OCI-LY1 (cell line): Measurements from ENCODE around the gene AHDC1.

ENCODE experiments used
- H2AFZ ChIP-seq: fragments of 200-600 bp; sonication (generic), shearing (Covaris generic); 2 replicates; pipeline ENCODE4 v1.6.0; 2014; ENCODE audit warnings: antibody characterized with exemption, mild to moderate bottlenecking, low read length
- H3F3A ChIP-seq: fragments of 200-600 bp; sonication (generic), shearing (Covaris generic); 2 replicates; pipeline ENCODE4 v1.6.0; 2014; ENCODE audit warnings: mild to moderate bottlenecking, antibody characterized with exemption, low read length, moderate library complexity; ENCODE audit not compliant: insufficient read depth
- H3K27ac ChIP-seq: fragments of 200-600 bp; sonication (generic); 2 replicates; pipeline ENCODE4 v1.5.1; 2014; ENCODE audit warnings: low read length, mixed run types, mild to moderate bottlenecking, low read depth; ENCODE audit not compliant: poor library complexity, severe bottlenecking
- H3K27me3 ChIP-seq: fragments of 200-600 bp; sonication (generic); 2 replicates; pipeline ENCODE4 v1.6.0; 2014; ENCODE audit warnings: antibody characterized with exemption, mild to moderate bottlenecking, low read length, moderate library complexity; ENCODE audit not compliant: insufficient read depth
- H3K36me3 ChIP-seq: fragments of 200-600 bp; sonication (generic); 2 replicates; pipeline ENCODE4 v1.6.1; 2014; ENCODE audit warnings: mild to moderate bottlenecking, antibody characterized with exemption, low read length, moderate library complexity, mixed read lengths; ENCODE audit not compliant: insufficient read depth
- H3K4me1 ChIP-seq: fragments of 200-600 bp; sonication (generic); 2 replicates; pipeline ENCODE4 v1.5.1; 2014; ENCODE audit warnings: mild to moderate bottlenecking, low read length, moderate library complexity; ENCODE audit not compliant: insufficient read depth, severe bottlenecking
- H3K4me2 ChIP-seq: fragments of 200-600 bp; sonication (generic), shearing (Covaris generic); 2 replicates; pipeline ENCODE4 v1.6.1; 2014; ENCODE audit warnings: low read length
- H3K4me3 ChIP-seq: fragments of 200-600 bp; sonication (generic); 2 replicates; pipeline ENCODE4 v1.5.1; 2014; ENCODE audit warnings: low read length, low read depth, mild to moderate bottlenecking, mixed read lengths; ENCODE audit not compliant: poor library complexity, severe bottlenecking
- H3K79me2 ChIP-seq: fragments of 200-600 bp; shearing (Covaris generic); 2 replicates; pipeline ENCODE4 v1.6.1; 2016; ENCODE audit warnings: mixed run types, low read length, mixed read lengths; ENCODE audit not compliant: insufficient read depth
- H3K9ac ChIP-seq: fragments of 200-600 bp; sonication (generic), shearing (Covaris generic); 2 replicates; pipeline ENCODE4 v1.6.1; 2014; ENCODE audit warnings: mild to moderate bottlenecking, low read length, mixed read lengths
- H3K9me2 ChIP-seq: fragments of 200-600 bp; sonication (generic), shearing (Covaris generic); 2 replicates; pipeline ENCODE4 v1.6.1; 2014; ENCODE audit warnings: low read depth, mild to moderate bottlenecking, low read length, mixed read lengths
- H3K9me3 ChIP-seq: fragments of 200-600 bp; shearing (Covaris generic); 2 replicates; pipeline ENCODE4 v1.6.1; 2014; ENCODE audit warnings: low read length, mixed read lengths
- H4K20me1 ChIP-seq: fragments of 200-600 bp; sonication (generic), shearing (Covaris generic); 2 replicates; pipeline ENCODE4 v1.6.0; 2016; ENCODE audit warnings: mild to moderate bottlenecking, low read length; ENCODE audit not compliant: insufficient read depth
- EZH2 ChIP-seq: fragments of 200-600 bp; sonication (generic), shearing (Covaris generic); IDR thresholded peaks from 2 replicates; pipeline ENCODE4 v1.8.0; 2017; ENCODE audit warnings: borderline replicate concordance, mixed run types, mild to moderate bottlenecking, antibody characterized with exemption, low read length, moderate library complexity, mixed read lengths
- TF ChIP-seq, protein P1 (sequence below): fragments of 200-600 bp; sonication (generic), shearing (Covaris generic); IDR thresholded peaks from 2 replicates; pipeline ENCODE4 v1.5.1; 2017; ENCODE audit warnings: mild to moderate bottlenecking, antibody characterized with exemption, low read length, moderate library complexity, mixed read lengths

The AHDC1 gene

DNA sequence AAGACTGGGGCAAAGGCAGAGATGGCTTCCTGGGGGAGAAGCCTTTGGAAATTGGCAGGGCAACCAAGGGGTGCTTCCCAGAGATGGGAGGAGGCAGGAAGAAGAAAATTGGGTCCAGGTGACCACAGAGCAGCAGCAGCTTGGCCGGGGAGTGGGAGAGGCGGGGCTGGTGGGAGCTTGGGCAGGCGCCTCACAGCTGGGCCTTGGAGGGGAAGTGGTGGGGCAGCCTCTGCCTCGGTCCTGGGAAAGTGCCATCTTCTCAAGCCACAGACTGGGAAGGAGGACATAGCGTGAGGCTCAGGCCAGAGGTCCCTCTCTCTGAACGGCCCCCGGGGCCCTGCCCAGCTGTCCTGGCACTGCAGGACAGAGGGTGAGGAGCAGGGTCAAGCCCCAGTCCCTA is 90.0 kb downstream of the AHDC1 start:
- Histone ChIP-seq H3K9ac (no peak overlapping the region), H3K9me3 (no peaks in the 10 kb centered on the region), H3K36me3 (no peaks in the 10 kb centered on the region), H3K4me2 (no peak overlapping the region), H4K20me1 (no peaks in the 10 kb centered on the region), H3K9me2 (no peaks in the 10 kb centered on the region), H2AFZ (no peak overlapping the region), H3K4me1 (peaks cover 22% of the 10 kb centered on the region), H3K4me3 (no peak overlapping the region), H3K27ac (no peak overlapping the region), H3F3A (no peaks in the 10 kb centered on the region), H3K79me2 (no peaks in the 10 kb centered on the region), H3K27me3 (no peaks in the 10 kb centered on the region)
- TF ChIP-seq EZH2: no peak
- TF ChIP-seq, protein P1, sequence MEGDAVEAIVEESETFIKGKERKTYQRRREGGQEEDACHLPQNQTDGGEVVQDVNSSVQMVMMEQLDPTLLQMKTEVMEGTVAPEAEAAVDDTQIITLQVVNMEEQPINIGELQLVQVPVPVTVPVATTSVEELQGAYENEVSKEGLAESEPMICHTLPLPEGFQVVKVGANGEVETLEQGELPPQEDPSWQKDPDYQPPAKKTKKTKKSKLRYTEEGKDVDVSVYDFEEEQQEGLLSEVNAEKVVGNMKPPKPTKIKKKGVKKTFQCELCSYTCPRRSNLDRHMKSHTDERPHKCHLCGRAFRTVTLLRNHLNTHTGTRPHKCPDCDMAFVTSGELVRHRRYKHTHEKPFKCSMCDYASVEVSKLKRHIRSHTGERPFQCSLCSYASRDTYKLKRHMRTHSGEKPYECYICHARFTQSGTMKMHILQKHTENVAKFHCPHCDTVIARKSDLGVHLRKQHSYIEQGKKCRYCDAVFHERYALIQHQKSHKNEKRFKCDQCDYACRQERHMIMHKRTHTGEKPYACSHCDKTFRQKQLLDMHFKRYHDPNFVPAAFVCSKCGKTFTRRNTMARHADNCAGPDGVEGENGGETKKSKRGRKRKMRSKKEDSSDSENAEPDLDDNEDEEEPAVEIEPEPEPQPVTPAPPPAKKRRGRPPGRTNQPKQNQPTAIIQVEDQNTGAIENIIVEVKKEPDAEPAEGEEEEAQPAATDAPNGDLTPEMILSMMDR: no peak

DNA sequence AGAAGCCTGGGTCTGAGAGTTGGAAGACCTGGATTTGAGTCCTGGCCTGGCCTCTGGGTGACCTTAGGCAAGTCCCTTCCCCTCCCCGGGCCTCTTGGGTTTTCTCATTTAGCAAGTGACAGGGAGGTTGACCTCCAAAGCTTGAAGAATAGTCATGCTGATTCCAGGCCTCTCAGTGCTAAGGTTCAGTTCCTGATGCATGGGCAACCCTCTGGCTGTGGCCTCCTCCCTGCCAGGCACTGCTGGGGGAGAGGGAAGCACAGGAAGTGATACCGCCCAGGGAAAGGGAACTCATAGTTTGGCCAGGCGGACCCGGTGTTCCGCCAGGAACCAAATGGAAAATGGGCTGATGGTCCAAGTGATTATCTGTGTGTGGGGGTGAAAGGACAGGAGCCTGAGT is 90.4 kb downstream of the AHDC1 start:
- Histone ChIP-seq H3K9me2 (no peaks in the 10 kb centered on the region), H3K79me2 (no peaks in the 10 kb centered on the region), H3K9ac (no peak overlapping the region), H3K4me1 (peaks cover 22% of the 10 kb centered on the region), H3K36me3 (no peaks in the 10 kb centered on the region), H3K4me2 (no peak overlapping the region), H3F3A (no peaks in the 10 kb centered on the region), H3K9me3 (no peaks in the 10 kb centered on the region), H3K27me3 (no peaks in the 10 kb centered on the region), H4K20me1 (no peaks in the 10 kb centered on the region), H3K27ac (no peak overlapping the region), H3K4me3 (no peak overlapping the region), H2AFZ (no peak overlapping the region)
- TF ChIP-seq, protein P1: no peak
- TF ChIP-seq EZH2: no peak

DNA sequence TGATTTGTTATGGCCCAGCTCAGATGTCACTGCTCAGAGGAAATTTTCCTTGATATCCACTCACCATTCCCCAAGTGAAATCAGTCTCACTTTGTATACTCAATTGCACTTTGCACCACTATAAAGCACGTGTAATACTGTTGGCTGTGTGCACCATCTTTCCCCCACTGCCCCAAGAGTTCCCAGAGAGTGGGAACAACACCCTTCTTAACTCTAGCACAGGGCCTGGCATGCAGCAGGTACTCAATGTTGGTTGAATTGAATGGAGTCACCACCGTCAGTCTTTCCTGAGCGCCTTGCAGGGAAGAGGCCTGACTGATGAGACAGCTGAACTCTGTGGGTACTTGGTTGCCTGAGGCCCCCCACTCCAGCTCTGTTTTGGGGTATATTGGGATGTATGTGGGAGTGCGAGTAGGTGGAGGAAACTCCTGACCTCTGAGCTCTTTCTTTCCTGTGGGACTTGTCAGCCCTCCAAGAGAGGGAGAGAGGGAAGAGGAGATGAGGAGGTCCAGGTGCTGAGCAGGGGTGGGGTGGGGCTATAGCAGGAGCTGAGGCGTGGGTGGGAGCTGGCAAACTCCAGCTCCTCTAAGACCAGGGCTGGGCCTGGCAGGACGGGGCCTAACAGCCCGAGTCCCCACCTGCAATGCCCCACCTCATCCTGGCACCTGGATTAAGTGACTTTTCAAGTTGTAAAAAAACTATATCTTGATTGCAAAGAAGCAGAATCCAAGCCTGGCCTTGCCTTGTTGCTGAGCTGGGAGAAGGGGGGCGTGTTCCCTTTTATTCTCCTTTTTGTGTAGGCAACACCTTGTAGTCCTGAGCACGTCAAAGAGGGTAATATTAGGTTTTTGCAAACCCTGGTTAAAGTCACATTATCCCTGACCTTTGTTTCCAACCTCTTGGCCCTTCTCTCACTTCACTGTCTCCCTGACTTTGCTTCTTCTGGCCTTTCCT is 94.5 kb downstream of the AHDC1 start:
- H3K79me2 ChIP-seq: no peaks in the 10 kb centered on the region
- no peak overlapping the region for H3K4me2 ChIP-seq
- no peaks in the 10 kb centered on the region for H3K36me3 ChIP-seq
- no peak overlapping the region for H3K9ac ChIP-seq
- peak overlapping the region; percentile 60 for H3K27ac ChIP-seq
- no peaks in the 10 kb centered on the region for H3F3A ChIP-seq
- H4K20me1 ChIP-seq: no peaks in the 10 kb centered on the region
- no peaks in the 10 kb centered on the region for H3K9me2 ChIP-seq
- peaks cover 40% of the 10 kb centered on the region for H3K4me1 ChIP-seq
- H3K9me3 ChIP-seq: no peaks in the 10 kb centered on the region
- TF ChIP-seq EZH2: no peak
- TF ChIP-seq, protein P1: no peak
- H3K4me3 ChIP-seq: no peak overlapping the region
- no peak overlapping the region for H2AFZ ChIP-seq
- H3K27me3 ChIP-seq: no peaks in the 10 kb centered on the region
